GM19043 (cell line): ENCODE measurements around the gene TBC1D1.
"Not testable (repeated sequence)": the region's sequence is repeated elsewhere in the genome, so short reads cannot be mapped to it uniquely, and the experiment has no call there.

Source experiments
- ATAC-seq: cut with Tn5 transposase; IDR thresholded peaks from one replicate; pipeline ENCODE4 v1.9.1; 2021; ENCODE audit warnings: low read depth; ENCODE audit not compliant: unreplicated experiment

Gene TBC1D1

DNA sequence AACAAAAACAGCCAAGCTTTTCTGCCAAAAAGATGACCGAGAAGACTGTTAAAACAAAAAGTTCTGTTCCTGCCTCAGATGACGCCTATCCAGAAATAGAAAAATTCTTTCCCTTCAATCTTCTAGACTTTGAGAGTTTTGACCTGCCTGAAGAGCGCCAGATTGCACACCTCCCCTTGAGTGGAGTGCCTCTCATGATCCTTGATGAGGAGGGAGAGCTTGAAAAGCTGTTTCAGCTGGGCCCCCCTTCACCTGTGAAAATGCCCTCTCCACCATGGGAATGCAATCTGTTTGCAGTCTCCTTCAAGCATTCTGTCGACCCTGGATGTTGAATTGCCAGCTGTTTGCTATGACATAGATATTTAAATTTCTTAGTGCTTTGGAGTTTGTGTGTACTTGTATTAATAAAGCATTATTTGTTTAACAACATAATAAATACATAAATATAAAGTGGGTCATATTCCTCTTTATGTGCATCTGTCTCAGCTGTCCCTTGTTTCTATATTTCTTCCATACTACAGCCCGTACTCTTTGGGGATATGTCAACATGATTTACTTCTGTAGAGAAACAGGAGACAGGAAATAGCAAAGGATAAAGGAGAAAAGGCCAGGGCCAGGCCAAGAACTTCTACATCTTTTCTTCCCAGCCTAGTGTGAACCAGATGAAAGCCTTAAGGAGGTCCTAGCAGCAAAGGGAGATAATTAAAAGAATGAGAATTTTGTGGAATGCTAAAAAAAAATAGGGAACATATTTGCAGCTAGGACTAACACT is 70.0 kb downstream of the TBC1D1 start:
- no peak for ATAC-seq

DNA sequence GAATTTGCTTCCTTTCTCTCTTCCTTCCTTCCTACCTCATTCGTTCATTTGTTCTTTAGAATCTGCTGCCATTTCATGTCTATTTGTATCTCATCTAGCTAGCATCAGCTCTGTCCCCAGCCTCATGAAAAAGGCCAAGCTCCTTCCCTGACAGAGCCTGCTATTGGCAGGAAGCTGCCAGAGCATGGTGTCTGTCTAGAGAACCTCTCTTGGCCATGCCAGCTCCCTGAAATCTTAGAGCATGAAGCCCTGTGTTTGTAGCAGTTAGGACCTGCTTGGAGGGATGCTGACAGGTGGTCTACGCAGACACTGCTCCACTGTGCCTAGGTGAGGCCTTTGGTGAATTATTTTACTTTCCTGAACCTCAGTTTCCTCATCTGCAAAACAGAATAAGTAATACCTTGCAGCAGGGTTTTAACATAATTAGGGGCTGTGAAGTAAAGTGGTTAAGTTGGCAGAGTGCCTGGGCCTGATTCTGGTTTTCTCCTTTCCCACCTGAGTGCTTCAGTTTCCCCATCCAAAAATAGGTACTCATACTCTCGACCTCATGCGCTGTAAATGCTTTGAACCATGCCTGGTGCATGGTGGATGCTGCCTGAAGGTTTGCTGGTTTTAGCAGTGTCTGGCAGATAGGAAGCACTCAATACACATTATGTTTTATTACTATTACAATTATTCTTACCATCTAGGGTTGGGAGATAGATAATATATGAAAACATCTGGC is 74.0 kb downstream of the TBC1D1 start:
- ATAC-seq = peak; percentile 69

GRCh38 chr4:37966044-37966443 is 75.2 kb downstream of the TBC1D1 start:
- no peak for ATAC-seq

- no peak for ATAC-seq
Measured at GRCh38 chr4:37967736-37968135, 76.9 kb downstream of the TBC1D1 start.

- no peak for ATAC-seq
Measured at GRCh38 chr4:37968747-37969146, 77.9 kb downstream of the TBC1D1 start.

- no peak for ATAC-seq
Measured at GRCh38 chr4:37970702-37971101, 79.8 kb downstream of the TBC1D1 start.

DNA sequence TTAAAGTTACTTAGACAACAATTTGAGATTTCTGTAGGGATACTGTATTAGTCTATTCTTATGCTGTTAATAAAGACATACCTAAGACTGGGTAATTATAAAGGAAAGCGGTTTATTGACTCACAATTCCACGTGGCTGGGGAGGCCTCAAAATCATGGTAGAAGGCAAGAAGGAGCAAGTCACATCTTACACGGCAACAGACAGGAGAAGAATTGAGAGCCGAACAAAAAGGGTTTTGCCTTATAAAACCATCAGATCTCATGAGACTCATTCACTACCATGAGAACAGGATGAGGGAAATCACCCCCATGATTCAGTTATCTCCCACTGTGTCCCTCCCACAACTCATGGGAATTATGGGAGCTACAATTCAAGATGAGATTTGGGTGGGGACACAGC is 80.3 kb downstream of the TBC1D1 start:
- no peak for ATAC-seq

DNA sequence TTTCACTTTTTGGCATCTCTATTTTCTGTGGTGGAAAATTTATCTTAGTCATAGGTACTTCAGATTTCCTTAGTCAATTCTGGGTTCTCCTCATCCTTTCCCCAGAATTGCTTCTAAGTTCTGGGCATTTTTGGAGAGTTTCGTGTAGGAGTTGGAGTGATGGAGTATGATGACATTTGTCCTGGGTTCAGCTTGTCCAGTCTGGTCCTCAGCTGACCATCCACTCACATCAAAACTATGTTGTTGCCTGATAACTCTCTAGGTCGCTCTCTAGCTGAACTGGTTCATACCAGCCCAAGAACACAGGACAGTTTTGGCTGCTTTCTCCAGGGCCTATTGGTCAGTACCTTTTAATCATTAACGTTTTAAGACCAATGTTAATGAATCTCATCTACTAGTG is 82.6 kb downstream of the TBC1D1 start:
- no peak for ATAC-seq

GRCh38 chr4:37975321-37975822 is 84.5 kb downstream of the TBC1D1 start:
- not testable (repeated sequence) for ATAC-seq

GRCh38 chr4:37976507-37976906 is 85.6 kb downstream of the TBC1D1 start:
- ATAC-seq = no peak

DNA sequence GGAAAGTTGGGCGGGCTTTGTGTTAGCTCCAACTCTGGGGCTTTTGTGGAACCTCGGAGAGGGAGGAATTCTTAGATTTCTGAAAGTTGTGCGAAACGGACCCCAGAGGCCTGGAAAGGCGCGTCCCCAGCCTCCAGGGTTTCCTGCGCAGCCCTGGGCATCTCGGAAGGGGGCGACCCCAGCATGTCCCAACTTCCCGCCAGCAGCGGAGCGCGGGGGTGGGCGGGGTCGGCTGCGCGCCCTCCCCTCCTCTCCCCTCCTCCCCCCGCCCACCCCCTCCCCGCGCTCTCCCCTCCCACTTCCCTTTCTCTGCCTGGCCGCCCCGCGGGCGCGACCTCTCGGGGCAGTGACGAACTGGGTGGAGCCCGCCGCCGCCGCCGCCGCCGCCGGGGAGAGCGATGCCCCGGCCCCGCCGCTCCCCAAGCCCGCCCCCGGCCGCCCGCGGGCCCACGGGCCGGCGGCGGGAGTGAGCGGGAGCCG is 86.1 kb downstream of the TBC1D1 start:
- ATAC-seq = peak; percentile 75

- ATAC-seq = peak; percentile 55
Measured at GRCh38 chr4:37977471-37978247, 86.8 kb downstream of the TBC1D1 start.

GRCh38 chr4:37978248-37978924 is 87.5 kb downstream of the TBC1D1 start:
- peak; percentile 15 for ATAC-seq

GRCh38 chr4:37980246-37980645 is 89.4 kb downstream of the TBC1D1 start:
- no peak for ATAC-seq

- ATAC-seq = no peak
Measured at GRCh38 chr4:37981425-37981824, 90.5 kb downstream of the TBC1D1 start.

DNA sequence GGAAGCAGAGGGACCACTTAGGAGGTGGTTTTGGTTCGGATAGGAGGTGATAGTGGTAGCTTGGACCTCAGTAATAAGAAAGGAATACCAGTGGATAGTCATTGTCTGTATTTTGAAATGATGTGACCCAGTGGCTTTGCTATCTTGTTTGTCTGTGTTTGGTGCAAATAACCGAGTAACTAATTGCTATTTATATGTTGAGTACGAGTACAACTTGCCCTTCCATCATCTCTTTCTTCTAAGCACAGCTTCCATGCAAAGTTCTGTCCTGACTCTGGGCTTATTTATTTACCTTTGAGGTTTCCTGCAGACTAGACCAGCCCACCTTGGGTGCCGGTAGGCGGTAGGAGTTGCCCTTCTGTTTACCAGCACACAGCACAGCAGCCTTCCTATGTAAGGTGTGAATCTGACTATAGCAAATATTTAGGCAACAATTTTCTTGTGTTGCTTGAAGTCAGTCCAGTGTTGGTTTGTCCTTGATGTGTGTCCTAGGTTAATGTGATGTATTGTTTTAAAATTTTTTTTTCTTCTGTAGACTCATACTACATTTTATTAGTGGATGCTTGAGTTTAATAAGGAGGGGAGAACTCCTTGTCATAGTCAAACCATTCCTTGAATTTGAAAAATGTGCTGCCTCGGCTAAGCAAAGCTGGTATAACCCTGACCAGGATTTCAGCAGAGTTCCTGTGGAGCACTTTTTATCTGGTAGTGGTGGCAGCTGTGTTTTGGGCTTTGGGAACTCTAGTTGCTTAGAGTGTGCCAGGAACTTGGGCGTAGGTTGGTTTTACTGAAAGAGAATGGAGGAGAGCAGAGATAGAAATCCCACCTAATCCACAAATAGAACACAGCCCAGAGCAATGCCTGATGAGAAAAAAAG is 91.2 kb downstream of the TBC1D1 start:
- ATAC-seq = no peak

DNA sequence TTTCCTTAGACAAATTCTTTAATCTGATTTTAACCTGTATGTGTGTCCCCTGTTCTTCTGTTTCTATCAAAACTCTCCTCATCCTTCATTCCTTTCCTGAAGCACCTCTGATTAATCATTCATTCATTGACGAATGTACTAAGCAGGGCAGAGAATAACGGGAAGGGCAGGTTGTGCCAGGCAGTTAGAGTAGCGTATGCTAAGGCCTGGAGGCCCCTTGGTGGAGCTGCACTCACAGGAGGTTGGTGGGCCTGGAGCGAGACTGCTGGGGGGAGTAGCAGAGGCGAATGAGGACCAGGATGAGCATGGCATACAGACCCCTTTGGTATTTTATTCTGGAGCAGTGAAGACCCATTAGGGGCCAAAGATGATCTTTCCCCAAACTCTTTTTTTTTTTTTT is 91.9 kb downstream of the TBC1D1 start:
- ATAC-seq = no peak

DNA sequence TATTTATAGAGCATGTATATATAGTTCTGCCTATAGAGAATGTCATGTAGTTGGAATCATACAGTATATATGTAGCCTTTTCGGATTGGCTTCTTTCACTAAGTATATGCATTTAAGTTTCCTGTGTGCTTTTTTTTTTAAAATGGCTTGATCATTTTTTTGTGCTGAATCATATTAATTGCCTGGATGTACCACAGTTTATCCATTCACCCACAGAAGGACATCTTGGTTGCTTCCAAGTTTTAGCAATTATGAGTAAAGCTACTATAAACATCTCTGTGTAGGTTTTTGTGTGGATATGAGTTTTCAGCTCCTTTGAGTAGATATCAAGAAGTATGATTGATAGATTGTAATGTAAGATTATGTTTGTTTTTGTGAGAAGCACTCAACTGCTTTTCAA is 93.1 kb downstream of the TBC1D1 start:
- ATAC-seq = no peak

GRCh38 chr4:37985730-37986275 is 94.9 kb downstream of the TBC1D1 start:
- ATAC-seq = no peak
